DMS53 treated with DMSO at 0.1 percent for 48 hours (cell line): ENCODE results near the gene ARGFX.
"Not testable (repeated sequence)": the region's sequence is repeated elsewhere in the genome, so short reads cannot be mapped to it uniquely, and the experiment has no call there.

Experiments
- DNase-seq: peaks from one replicate; lab custom pipeline; 2025; ENCODE audit not compliant: unreplicated experiment; lab: John Stamatoyannopoulos, UW

The ARGFX gene

DNA sequence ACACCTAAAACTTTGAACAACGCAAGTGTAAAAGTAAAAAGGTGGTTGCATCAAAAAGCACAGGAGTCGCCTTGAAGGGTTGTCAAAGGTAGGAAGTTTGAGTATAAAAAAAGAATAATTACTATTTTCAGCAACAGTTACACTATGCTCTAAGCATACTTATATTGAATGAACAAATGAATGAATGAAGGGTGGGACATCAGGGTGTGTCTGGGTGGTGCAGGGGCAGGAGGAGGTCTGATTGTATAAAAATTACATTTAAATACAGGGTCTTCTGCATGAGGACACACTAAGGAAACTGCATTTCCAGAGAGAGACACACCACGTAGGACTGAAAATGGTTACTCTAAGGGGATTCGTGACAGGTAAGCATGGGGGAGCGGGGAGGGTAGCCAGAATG, at the start of gene ARGFX:
TSS of gene ARGFX (plus strand) at position 301 of the 400 bp plus-strand sequence. CDS start 2,765 bp downstream, outside the sequence.
- no peak for DNase-seq

DNA sequence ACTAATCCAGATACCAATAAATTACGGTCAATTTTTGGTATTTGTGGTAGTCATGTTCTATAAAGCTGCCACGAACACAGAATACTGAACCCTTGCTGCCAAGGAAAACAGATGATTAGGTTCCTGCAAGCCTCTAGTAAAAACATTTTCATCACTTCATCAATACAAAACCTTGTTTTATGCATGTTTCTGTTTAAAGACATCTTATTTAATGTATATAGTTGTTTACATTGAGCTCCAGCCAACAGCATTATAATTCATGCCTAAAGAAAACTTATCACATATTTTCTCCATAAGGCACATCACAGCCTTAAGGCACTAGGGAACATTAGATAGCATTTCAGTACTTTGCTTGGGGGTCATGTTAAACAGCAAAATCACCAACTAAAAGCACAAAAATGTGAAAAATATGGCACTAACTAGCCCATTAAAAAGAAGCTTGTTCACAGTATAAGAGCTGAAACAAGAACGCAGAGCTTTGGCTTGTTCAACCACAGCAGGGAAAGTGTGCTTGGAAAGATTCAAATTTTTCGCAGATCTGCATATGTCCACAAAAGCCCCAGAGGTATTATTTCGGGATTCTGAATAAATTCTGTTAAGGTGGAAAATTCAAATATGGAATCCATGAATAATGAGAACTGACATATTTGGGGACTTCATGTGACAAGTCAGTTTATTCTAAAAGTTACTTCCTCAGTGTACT, 49.6 kb upstream of the ARGFX start:
- no peak for DNase-seq

DNA sequence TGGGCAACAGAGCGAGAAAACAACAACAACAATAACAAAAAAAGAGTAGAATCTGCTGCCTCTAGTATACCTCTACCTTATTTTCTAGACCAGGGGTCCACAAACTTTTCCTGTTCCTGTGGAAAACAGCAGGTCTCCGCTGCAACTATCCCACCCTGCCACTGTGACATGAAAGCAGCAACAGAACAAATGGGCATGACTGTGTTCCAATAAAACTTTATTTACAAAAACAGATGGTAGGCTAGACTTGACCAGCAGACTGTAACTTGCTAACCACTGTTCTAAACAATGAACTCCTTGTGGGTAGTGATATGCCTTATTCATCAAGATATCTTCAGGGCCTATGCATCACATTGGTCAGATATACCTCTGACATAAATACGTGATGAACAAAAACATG, 47.2 kb upstream of the ARGFX start:
- no peak for DNase-seq

DNA sequence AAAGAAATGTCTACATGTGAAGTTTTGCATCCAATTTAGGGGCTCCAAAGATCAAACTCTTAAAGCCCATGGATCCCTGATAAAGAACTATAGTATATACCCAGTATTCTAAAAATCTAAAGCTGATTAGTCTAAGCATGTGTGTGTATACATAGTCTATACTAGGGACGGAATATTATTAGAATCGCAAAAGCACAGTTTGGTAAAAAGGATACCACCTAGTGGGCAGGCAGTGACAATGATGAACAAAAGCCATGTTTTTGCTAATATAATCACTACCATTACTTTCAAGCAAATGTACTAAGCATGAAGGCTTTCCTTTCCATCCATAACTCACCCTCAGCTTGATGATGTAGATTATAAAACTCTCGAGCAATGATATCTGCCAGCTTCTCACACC, 38.4 kb upstream of the ARGFX start:
- DNase-seq = no peak

DNA sequence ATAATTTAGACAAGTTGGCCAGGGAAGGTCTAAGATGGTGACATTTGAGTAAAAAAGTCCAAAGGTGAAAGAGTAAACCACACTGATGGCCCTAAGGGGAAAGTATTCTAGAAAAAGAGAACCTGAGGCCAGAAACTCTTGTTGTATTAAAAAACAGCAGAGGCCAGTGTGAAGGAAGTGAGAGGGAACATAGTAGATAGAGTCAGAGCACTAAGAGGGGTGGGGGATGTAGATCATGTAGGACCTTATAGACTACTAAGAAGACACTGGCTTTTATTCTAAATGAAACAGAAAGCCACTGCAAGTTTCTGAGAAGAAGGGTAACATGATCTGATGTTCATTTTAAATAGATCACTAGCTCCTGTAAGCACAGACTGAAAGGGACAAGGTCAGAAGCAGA, 36.5 kb upstream of the ARGFX start:
- no peak for DNase-seq

DNA sequence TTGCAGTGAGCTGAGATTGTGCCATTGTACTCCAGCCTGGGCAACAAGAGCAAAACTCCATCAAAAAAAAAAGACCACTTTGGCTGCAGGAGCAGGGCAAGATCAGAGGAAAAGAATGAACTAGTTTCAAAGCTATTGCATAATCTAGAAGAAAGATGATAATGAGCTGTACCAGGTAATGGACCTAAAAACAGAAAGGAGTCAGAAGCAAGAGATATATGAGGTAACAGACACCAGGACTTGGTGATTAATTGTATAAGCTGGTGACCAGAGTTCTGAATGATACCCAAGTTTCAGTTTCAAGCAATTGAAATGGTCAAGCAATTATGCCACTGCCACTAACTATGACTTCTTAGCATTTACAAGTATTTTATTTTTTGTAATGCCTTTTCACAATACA, 24.8 kb upstream of the ARGFX start:
- DNase-seq = no peak

DNA sequence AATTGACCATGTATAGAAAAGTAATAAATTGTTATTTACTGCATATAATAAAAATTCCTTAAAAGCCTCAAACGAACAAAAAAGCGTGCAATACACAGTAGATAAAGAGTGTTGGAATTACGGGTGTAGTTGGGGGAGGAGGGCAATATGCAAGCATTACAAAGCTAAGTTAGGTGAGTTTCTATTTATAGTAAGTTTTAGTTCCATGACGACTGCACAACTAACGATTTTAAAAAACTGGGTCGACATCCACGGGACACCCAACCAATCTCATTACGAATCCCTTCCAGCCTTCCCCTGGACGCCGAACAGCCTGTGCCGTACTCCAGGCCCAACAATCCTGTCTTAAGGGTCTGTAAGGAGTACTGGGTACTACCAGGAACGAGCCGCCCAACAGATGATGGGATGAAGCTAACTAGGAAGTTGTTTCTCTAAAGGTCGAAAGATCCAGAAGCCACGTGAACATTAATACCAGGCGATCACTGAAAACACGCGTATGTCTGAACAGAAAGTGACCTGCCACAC, 22.6 kb upstream of the ARGFX start:
- DNase-seq = no peak

DNA sequence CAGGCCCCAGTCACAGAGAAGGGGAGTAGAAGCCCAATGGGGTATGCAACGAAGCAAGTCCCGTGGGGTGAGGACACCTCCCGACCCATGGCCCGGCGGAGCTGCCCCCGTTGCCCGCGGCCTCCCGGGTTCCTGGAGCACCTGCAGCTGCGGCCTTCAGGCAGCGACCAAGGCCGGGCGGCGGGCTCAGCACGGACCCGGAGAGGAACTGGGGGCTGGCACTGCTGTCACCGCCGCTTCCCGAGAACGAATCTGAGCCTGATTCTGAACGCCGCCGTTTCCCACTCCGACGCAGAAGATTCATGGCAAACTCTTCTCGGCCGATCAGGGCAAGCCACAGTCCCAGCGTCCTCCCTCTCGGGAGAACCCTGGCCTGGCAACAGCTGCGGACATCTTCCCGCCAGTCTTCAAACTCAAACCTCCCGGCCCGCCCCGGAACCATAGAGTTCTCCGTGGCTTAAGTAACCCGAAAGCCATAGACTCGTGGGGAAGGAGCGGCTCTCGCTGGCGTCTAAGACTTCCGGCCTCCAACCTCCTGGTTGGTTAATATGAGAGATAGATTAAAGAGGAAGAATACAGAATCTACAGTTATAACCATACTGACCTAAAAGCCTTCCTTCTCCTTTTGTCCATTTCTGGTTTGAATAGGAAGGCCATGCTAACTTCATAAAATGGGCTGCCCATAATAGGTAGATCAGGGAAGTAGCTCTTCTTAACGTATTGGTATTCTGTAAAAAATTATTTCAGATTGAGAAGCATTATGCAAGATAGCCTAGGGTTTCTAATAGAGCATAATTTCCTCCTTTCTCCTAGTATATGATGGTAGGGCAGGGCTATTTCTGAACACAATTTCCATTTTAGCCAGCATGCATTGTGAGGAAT, 21.9 kb upstream of the ARGFX start, which contains the start of gene POLQ:
TSS of gene POLQ (minus strand) at position 415 of the 882 bp plus-strand sequence. CDS start at position 304, 111 bp downstream.
- DNase-seq = peak; percentile 68

DNA sequence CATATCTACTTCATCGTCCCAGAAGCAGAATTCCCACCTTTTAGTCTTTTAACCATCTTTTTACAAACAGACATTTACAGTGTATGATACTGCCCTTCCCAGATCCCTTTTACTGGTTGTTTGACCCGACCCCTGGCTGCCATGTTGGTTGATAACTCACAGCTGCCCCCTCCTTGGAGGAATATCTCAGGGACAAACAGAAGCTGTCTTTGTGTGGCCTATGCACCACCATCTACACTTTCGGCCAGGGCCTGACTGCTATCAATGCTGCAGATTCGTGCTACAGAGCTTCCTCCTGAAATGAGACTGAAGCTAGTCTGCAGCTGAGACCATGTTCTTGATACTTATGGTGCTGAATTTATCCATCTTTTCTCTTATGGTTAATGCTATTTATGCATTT, 15.4 kb upstream of the ARGFX start:
- no peak for DNase-seq

DNA sequence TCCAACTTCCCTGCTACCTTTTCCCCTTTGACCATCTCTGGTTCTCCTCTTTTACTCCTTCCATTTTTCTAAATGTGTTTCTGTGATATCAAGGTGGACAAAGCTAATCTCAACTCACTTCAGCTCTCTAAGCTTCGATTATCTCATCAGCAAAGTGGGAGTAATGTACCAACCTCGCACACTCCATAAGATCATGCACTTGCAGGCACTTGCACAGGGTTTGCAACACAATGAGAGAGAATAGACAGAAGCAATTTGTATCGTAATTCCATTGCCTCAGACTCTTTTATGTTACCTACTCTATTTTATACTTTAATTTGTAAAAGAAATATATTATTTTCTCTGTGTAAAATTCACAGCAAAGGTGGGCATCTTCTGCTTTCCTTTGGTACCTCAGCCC, 15.0 kb upstream of the ARGFX start:
- no peak for DNase-seq

DNA sequence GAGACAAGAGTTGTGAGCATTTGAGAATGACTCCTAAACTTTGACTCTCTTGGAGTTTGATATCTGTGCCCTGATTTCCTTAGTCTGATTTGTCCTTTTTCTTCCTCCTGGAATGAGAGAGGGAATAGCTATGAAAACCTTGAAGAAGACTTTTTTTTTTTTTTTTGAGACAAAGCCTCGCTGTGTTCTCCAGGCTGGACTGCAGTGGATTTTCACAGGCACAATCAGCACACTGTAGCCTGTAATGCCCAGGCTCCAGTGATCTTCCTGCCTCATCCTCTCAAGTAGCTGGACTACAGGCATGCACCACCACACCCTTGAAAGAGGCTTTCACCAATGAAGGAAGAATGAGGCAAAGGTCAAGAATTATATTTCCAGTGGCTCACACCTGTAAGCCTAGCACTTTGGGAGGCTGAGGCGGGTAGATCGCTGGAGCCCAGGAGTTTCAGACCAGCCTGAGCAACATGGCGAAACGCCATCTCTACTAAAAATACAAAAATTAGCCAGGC, 10.3 kb upstream of the ARGFX start:
- no peak for DNase-seq

DNA sequence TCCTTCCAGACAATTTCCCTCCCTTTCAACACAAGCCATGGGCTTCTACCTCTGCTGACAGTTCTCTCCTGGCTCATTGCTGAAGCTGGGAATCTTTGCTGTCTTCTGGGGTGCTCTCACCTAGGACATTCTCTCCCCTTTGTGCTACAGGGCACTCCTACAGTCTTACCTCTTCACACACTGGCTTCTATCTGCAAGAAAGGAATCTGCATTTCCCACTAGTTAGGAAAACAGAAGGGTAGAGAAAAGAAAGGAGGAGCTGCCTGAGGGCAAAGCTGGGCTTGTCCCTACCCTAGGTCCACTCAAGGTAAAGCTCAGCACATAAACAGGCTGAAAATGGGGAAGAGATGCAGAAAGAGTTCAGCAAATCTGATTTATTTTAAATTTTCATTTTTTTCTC, 5.6 kb upstream of the ARGFX start:
- no peak for DNase-seq

DNA sequence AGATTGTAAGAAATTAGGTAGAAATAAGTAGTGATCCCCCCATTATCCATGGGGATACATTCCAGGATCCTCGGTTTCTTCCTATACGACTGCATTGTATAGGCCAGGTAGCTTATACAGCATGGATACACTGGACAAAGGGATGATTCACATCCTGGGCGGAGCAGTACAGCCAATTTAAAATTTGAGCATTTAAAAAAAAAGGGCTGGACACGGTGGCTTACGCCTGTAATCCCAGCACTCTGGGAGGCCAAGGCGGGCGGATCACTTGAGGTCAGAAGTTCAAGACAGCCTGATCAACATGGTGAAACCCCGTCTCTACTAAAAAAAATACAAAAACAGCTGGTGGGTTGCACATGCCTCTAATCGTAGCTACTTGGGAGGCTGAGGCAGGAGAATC, 976 bp upstream of the ARGFX start:
- no peak for DNase-seq

DNA sequence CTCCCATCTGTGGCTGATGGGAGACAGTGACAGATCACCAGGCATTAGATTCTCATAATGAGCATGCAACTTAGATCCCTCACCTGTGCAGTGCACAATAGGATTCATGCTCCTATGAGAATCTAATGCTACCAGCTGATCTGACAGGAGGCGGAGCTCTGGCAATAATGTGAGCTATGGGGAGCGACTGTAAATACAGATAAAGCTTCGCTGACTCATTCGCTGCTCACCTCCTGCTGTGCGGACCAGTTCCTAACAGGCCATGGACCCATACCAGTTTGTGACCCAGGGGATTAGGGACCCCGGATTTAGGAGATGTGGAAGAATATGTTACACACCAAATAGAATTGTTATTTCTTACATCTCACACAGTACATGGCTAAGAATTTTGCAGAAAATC, 6.7 kb downstream of the ARGFX start:
- peak; percentile 75 for DNase-seq

DNA sequence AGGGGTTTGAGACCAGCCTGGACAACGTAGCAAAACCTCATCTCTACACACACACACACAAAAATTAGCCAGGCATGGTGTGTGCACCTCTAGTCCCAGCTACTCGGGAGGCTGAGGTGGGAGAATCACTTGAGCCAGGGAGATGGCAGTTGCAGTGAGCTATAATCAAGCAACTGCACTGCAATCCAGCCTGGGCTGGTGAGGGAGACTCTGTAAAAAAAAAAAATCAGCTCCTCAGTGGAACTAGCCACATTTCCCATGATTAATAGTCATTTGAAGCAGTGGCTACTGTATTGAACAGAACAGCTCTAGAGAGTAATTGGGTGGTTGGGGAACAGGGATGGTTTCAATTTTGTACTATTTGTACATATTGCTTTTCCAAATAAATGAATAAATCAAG, 13.9 kb downstream of the ARGFX start:
- DNase-seq = no peak

DNA sequence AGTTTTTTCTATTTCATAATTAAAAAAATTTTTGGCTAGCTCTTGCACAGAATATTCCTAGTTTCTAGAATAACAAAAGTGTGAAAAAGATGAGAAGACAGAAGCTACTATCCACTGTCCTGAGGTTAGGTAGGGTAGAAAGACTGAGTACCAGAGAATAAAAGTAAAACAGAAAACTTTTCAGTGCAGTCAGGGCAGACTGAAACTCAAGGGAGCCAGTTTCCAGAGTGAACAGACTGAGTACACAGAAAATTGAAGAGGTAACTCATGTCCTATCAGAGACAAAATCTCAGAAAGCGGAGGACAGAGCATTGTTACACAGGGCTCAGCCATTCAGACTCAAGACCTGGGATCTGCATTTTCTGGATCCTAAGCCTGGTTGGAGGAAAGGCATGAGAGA, 16.7 kb downstream of the ARGFX start:
- no peak for DNase-seq

DNA sequence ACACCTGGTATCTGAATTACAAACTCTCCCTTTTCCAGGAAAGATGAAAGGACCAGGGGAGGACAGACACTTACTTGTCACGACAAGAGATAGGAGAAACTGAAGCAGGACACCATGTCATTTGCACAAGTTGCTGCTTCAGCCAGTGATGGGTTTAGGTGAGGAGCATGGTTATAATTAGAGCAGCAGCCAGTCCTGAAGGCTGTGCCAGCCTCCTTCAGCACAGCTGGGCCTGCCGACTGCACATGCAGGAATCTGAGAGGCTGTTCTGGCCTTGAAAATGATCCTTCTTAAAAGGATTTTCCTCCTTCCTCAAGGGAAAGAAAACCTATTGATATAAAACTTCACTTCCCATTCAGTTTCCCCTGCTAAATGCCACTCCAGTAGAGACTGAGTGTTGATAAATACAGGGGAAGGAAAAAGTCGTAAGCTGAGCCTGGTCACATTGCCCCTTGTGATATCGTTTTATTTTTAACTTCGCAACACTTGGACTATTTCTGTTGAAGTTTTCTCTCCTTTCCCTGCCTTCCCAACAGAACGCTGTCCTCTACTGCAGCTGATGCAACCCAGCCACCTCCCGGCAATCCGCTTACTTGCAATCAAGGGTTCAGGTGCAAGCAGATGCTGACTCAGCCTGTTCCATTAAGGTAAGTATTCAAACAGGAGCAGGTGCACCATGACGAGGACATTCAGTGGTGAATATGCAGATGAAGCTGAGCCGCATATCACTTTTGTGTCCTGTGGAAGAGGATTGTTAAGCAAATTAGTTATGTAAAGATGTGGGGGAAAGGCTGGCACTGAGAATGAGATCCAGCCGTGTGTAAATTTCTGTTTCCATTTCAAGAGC, 25.3 kb downstream of the ARGFX start, which contains the start of gene FBXO40:
TSS of gene FBXO40 (plus strand) at position 524 of the 847 bp plus-strand sequence. CDS start 27,197 bp downstream, outside the sequence.
- peak; percentile 58 for DNase-seq

DNA sequence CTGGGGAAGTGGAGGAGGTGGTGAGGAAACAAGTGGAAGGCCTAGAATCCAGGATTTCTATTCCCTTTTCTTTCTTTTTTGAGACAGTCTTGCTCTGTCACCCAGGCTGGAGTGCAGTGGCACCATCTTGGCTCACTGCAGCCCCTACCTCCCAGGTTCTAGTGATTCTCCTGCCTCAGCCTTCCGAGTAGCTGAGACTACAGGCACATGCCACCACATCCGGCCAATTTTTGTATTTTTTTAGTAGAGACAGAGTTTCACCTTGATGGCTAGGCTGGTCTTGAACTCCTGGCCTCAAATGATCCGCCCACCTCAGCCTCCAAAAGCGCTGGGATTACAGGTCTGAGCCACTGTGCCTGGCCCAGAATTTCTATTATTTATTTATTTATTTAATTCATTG, 26.1 kb downstream of the ARGFX start:
- not testable (repeated sequence) for DNase-seq

DNA sequence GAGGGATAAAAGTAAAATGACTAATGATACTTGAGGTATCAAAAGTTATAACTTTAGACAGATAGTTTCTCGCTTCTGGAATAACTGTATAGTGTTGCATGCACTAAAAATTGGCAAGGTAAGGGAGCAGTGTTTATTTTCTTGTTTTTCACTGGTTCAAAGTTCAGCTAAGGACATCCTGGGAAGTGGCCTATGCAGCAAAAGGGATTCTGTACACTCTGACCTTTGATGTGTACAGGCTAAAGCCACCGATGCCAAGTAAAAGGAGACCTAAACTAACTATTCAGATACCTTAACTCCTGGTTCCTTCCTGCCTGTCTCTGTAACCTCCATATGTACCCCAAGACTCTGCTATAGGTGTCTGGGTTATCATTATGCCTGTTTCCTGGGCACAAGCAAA, 27.1 kb downstream of the ARGFX start:
- DNase-seq = no peak

DNA sequence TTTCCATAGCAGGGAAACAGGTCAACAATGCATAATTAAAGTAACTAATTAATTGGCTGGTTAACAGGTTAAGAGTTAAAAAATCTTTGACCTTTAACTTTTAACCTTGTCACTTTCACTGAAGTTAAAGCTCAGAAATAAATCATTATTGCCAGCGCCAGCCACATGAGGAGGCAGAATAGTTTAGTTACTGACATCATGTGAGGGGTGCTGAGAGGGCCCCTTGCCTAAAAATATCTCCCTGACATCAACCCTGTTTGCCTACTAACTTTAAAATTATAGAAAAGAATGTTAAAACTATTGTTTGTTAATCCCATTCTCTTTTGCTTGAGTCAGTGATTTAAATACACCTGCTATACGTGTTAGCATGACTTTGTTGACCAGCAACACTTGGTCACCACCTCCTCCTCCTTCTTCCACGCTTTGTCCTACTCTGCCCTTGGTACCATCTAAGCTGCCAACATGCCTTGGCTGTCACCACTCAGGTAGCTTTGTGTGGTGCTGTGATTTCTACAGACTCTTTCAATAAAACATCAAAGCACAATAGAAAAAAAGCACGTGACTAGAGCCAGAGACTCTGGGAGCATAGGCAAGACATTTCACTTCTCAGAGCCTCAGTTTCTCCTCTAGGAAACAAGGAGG, 28.1 kb downstream of the ARGFX start:
- DNase-seq = no peak
